ENCODE results near the gene FYN.

- TF ChIP-seq CTCF (IDR thresholded peaks at IDR 0.05 in 2 of 3, conservative IDR thresholded peaks at IDR 0.05 in 1 of 3; ENCODE audit: borderline replicate concordance in 1 of 3, insufficient read depth in 1 of 3, low read depth in 2 of 3, low read length in 2 of 3) (no peak), EZH2phosphoT487 (IDR thresholded peaks at IDR 0.05; ENCODE audit: borderline replicate concordance) (no peak), MAX (IDR thresholded peaks at IDR 0.05) (no peak), RAD21 (IDR thresholded peaks at IDR 0.05; ENCODE audit: low read depth) (no peak), YY1 (IDR thresholded peaks at IDR 0.05; ENCODE audit: extremely low read depth, insufficient replicate concordance, low read depth, low read length) (no peak), POLR2A (IDR thresholded peaks at IDR 0.05; ENCODE audit: borderline replicate concordance, extremely low read depth, insufficient read depth, insufficient read length) (no peak), EGR1 (IDR thresholded peaks at IDR 0.05; ENCODE audit: low read depth) (no peak), ZNF274 (IDR thresholded peaks at IDR 0.05; ENCODE audit: low read depth, low read length) (no peak)
Measured at GRCh38 chr6:111710911-111711310, 162.3 kb downstream of the FYN start.
